ENCODE data around the gene KIF3C. TPM values are rescaled to one million over a fixed set of nuclear protein-coding genes. Genes with fewer than 3 reads are reported as not detected.
"Not testable (repeated sequence)": the region's sequence is repeated elsewhere in the genome, so short reads cannot be mapped to it uniquely, and the experiment has no call there.

Gene KIF3C
- total and polyA plus RNA-seq, 10 of the 15 experiments (the other 5 are each of a cell fraction or from before 2014, with no cell fraction given), result 0.10 to 0.63 (median 0.46) TPM

DNA sequence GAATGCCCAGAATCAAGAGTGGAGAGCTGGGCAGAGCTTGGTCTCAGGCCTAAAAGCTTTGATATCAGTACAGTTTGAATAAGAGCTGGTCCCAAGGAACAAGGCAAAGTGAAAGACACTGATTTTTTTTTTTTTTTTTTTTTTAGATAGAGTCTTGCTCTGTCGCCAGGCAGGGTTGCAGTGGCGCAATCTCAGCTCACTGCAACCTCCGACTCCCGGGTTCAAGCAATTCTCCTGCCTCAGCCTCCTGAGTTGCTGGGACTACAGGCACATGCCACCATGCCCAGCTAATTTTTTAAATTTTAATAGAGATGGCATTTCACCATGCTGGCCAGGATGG lies 34.4 kb upstream of the KIF3C start:
- intact Hi-C loops (cut with micrococcal nuclease; ENCODE audit: unreplicated experiment); H4K20me1 ChIP-seq (ENCODE audit: control insufficient read depth, insufficient read depth); in situ Hi-C loops (cut with MboI); H3K4me2 ChIP-seq (ENCODE audit: control insufficient read depth, insufficient read depth); H3K79me2 ChIP-seq (ENCODE audit: control insufficient read depth, insufficient read depth, low read length); ATAC-seq; H3K4me1 ChIP-seq (ENCODE audit: control insufficient read depth, insufficient read depth, low read length); H3K27ac ChIP-seq (ENCODE audit: control insufficient read depth, insufficient read depth); H3K27me3 ChIP-seq (replicated peaks in 1 of 2; ENCODE audit: control insufficient read depth in 2 of 2, insufficient read depth in 2 of 2, low read length in 1 of 2); H3K36me3 ChIP-seq (ENCODE audit: control insufficient read depth in 2 of 2, insufficient read depth in 2 of 2, low read length in 1 of 2); SMC1A ChIA-PET (ENCODE audit: uncharacterized antibody, unreplicated experiment); FAIRE-seq; H3K9me3 ChIP-seq (replicated peaks; ENCODE audit: control insufficient read depth, insufficient read depth, low read length); H2AFZ ChIP-seq (ENCODE audit: control insufficient read depth, low read depth, low read length); H3K4me3 ChIP-seq; DNase-seq (ENCODE audit: low read depth, low spot score); BruUV-seq (replicated peaks); H3K9ac ChIP-seq (ENCODE audit: control insufficient read depth, insufficient read depth, low read length): not testable (repeated sequence)
- WGBS (ENCODE audit: insufficient coverage, insufficient replicate concordance, low lambda C conversion rate, missing lambda C conversion rate), result 94% methylated on average over 4 of the region's 4 CpGs
- ChIA-PET RAD21 (ENCODE audit: unreplicated experiment) (interaction anchor here (0.6 to 1.5 kb wide), 3 partner anchors 25 to 1094 kb away, joined by 3 to 4 read pairs (median 3); no protein-coding TSS in a partner anchor), CTCF (interaction anchor here (0.7 to 1.6 kb wide), 3 partner anchors 24 to 129 kb away, joined by 3 to 6 read pairs (median 3); no protein-coding TSS in a partner anchor), POLR2A (interaction anchor here (1.1 kb wide), 1 partner anchor 17 kb away, joined by 3 read pairs; no protein-coding TSS in a partner anchor)

DNA sequence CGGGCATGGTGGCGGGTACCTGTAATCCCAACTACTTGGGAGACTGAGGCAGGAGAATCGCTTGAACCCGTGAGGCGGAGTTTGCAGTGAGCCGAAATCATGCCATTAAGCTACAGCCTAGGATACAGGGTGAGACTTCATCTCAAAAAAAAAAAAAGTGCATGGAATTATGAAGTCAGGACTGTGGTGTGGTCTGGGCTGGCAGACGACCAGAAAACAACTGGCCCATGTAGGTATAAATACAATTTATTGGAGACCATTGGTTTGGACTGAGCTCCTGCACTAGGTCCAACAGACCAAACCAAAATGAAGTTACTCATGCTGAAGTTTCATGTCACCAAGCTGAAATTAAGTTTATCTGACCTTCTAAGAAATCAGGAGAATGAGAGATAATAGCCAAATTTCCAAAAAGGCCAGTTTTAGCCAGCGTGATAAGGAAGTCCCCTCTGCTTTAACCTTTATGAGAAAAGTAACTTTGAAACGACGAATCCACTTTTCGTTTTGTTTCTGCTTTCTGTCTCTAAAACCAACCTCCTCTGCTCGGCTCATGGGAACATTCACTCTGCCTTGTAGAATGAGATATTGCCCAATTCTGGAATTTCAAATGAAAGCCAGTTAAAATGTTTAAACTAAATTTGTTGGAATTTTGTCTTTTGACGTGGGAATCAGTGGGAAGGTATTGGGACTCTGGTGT lies 33.9 kb upstream of the KIF3C start:
- TF ChIP-seq, protein P1, sequence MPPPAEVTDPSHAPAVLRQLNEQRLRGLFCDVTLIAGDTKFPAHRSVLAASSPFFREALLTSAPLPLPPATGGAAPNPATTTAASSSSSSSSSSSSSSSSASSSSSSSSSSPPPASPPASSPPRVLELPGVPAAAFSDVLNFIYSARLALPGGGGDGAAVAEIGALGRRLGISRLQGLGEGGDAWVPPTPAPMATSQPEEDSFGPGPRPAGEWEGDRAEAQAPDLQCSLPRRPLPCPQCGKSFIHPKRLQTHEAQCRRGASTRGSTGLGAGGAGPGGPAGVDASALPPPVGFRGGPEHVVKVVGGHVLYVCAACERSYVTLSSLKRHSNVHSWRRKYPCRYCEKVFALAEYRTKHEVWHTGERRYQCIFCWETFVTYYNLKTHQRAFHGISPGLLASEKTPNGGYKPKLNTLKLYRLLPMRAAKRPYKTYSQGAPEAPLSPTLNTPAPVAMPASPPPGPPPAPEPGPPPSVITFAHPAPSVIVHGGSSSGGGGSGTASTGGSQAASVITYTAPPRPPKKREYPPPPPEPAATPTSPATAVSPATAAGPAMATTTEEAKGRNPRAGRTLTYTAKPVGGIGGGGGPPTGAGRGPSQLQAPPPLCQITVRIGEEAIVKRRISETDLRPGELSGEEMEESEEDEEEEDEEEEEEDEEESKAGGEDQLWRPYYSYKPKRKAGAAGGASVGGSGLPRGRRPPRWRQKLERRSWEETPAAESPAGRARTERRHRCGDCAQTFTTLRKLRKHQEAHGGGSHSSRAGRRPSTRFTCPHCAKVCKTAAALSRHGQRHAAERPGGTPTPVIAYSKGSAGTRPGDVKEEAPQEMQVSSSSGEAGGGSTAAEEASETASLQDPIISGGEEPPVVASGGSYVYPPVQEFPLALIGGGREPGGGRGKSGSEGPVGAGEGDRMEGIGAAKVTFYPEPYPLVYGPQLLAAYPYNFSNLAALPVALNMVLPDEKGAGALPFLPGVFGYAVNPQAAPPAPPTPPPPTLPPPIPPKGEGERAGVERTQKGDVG (CRISPR knock-in tag; IDR thresholded peaks at IDR 0.05), result no peak
- Histone ChIP-seq H3K4me1 (ENCODE audit: control insufficient read depth, insufficient read depth, low read length) (peaks cover 2% of the 10 kb centered on the region; the same call in 1 of the 2 replicates), H3K4me3 (no peak overlapping the region), H2AFZ (ENCODE audit: control insufficient read depth, low read depth, low read length) (no peak overlapping the region), H3K9ac (ENCODE audit: control insufficient read depth, insufficient read depth, low read length) (no peak overlapping the region), H3K79me2 (ENCODE audit: control insufficient read depth, insufficient read depth, low read length) (no peaks in the 10 kb centered on the region), H3K27ac (ENCODE audit: control insufficient read depth, insufficient read depth) (no peak overlapping the region), H4K20me1 (ENCODE audit: control insufficient read depth, insufficient read depth) (no peaks in the 10 kb centered on the region), H3K27me3 (replicated peaks in 1 of 2; ENCODE audit: control insufficient read depth in 2 of 2, insufficient read depth in 2 of 2, low read length in 1 of 2) (no peaks in the 10 kb centered on the region), H3K4me2 (ENCODE audit: control insufficient read depth, insufficient read depth) (no peak overlapping the region), H3K9me3 (replicated peaks; ENCODE audit: control insufficient read depth, insufficient read depth, low read length) (no peaks in the 10 kb centered on the region), H3K36me3 (ENCODE audit: control insufficient read depth in 2 of 2, insufficient read depth in 2 of 2, low read length in 1 of 2) (no peaks in the 10 kb centered on the region)
- in situ Hi-C loops (cut with MboI) (no loop called here), intact Hi-C loops (cut with micrococcal nuclease; ENCODE audit: unreplicated experiment) (no loop called here)
- CTCF ChIA-PET, result interaction anchor here (0.7 to 1.6 kb wide), 3 partner anchors 23 to 129 kb away, joined by 3 to 6 read pairs (median 3); no protein-coding TSS in a partner anchor
- FAIRE-seq, result no peak
- no TSS peak for BruUV-seq (replicated peaks)
- DNase-seq (ENCODE audit: low read depth, low spot score), result no peak
- POLR2A ChIA-PET, result interaction anchor here (1.1 kb wide), 1 partner anchor 17 kb away, joined by 3 read pairs; no protein-coding TSS in a partner anchor
- no peak for ATAC-seq
- SMC1A ChIA-PET (ENCODE audit: uncharacterized antibody, unreplicated experiment), result no interaction called here
- WGBS (ENCODE audit: insufficient coverage, insufficient replicate concordance, low lambda C conversion rate, missing lambda C conversion rate), result 68% methylated on average over 13 of the region's 13 CpGs
- RAD21 ChIA-PET (ENCODE audit: unreplicated experiment), result interaction anchor here (1.0 kb wide), 1 partner anchor 53 kb away, joined by 3 read pairs; no protein-coding TSS in a partner anchor

All from GM12878 (cell line).